IMR-90 (cell line): ENCODE results near the gene HOXA10. TPM values are rescaled to one million over a fixed set of nuclear protein-coding genes. Genes with fewer than 3 reads are reported as not detected.

Experiments used
- ATAC-seq: fragments of 200-7000 bp; cut with Tn5 transposase; 2 replicates; pipeline ENCODE4 v1.9.1; 2020; ENCODE audit warnings: low read depth, mild to moderate bottlenecking, moderate library complexity
- BruUV-seq: library from RNA; stranded (reverse); fragments of 400-500 nt; replicated peaks from 2 replicates; lab custom pipeline; 2021; lab: Mats Ljungman, UMichigan
- CTCF ChIA-PET: fragments of 300-600 bp; formaldehyde crosslinking; extraction: SDS; loops from one replicate; lab custom pipeline; 2021; ENCODE audit warnings: antibody characterized with exemption; lab: Yijun Ruan, JAX
- POLR2A ChIA-PET: fragments of 300-600 bp; sonication (Branson Sonifier 250); formaldehyde crosslinking; loops from one replicate; lab custom pipeline; 2022; ENCODE audit warnings: antibody characterized with exemption; ENCODE audit not compliant: unreplicated experiment; lab: Charles Lee
- DNase-seq: peaks from one replicate; pipeline ENCODE4 v3.0.0; 2013
- H2AFZ ChIP-seq: replicated peaks from 2 replicates; pipeline ENCODE3; 2013; ENCODE audit warnings: low read length, mild to moderate bottlenecking; ENCODE audit not compliant: poor library complexity
- H2AK5ac ChIP-seq: 2 replicates; pipeline ENCODE4 v1.6.1; 2013; ENCODE audit warnings: low read depth, low read length, inconsistent platforms
- H2AK9ac ChIP-seq: replicated peaks from 2 replicates; pipeline ENCODE3; 2013; ENCODE audit warnings: mild to moderate bottlenecking, low read depth, low read length, moderate library complexity; ENCODE audit not compliant: poor library complexity
- H2BK120ac ChIP-seq: 2 replicates; pipeline ENCODE4 v1.6.1; 2013; ENCODE audit warnings: low read depth, low read length, inconsistent platforms
- H2BK15ac ChIP-seq: 3 replicates; pipeline ENCODE4 v1.6.1; 2013; ENCODE audit warnings: low read depth, low read length, inconsistent platforms
- H2BK20ac ChIP-seq: 2 replicates; pipeline ENCODE4 v1.6.1; 2013; ENCODE audit warnings: low read depth, mild to moderate bottlenecking, inconsistent platforms, low read length, moderate library complexity
- H2BK5ac ChIP-seq: 2 replicates; pipeline ENCODE4 v1.6.1; 2013; ENCODE audit warnings: mild to moderate bottlenecking, low read depth, low read length, inconsistent platforms; ENCODE audit not compliant: poor library complexity, severe bottlenecking
- H3K14ac ChIP-seq: replicated peaks from 2 replicates; pipeline ENCODE4 v1.6.1; 2013; ENCODE audit warnings: low read depth, low read length, inconsistent platforms
- H3K18ac ChIP-seq: 2 replicates; pipeline ENCODE4 v1.6.1; 2013; ENCODE audit warnings: low read depth, low read length, control low read depth
- H3K23ac ChIP-seq: 2 replicates; pipeline ENCODE4 v1.6.1; 2013; ENCODE audit warnings: low read depth, low read length, inconsistent platforms
- H3K27ac ChIP-seq: 2 replicates; pipeline ENCODE4 v1.5.1; 2013; ENCODE audit warnings: mild to moderate bottlenecking, control low read depth, low read length; ENCODE audit not compliant: insufficient read depth
- H3K27me3 ChIP-seq: 2 replicates; pipeline ENCODE4 v1.6.1; 2013; ENCODE audit warnings: low read length; ENCODE audit not compliant: control insufficient read depth, insufficient read depth
- H3K36me3 ChIP-seq: 2 replicates; pipeline ENCODE4 v1.6.1; 2013; ENCODE audit warnings: low read length, mixed read lengths; ENCODE audit not compliant: control insufficient read depth, insufficient read depth
- H3K4ac ChIP-seq: 2 replicates; pipeline ENCODE4 v1.6.1; 2013; ENCODE audit warnings: low read depth, low read length, inconsistent platforms
- H3K4me1 ChIP-seq: 2 replicates; pipeline ENCODE4 v1.6.1; 2013; ENCODE audit warnings: low read length, mixed read lengths; ENCODE audit not compliant: control insufficient read depth, insufficient read depth
- H3K4me2 ChIP-seq: 2 replicates; pipeline ENCODE4 v1.6.1; 2013; ENCODE audit warnings: low read depth, mild to moderate bottlenecking, control low read depth, low read length, moderate library complexity
- H3K4me3 ChIP-seq: 2 replicates; pipeline ENCODE4 v1.5.1; 2013; ENCODE audit warnings: low read depth, mild to moderate bottlenecking, control low read depth, low read length, moderate library complexity; ENCODE audit not compliant: insufficient read depth
- H3K56ac ChIP-seq: 2 replicates; pipeline ENCODE4 v1.6.1; 2013; ENCODE audit warnings: low read length, inconsistent platforms; ENCODE audit not compliant: insufficient read depth; ENCODE audit errors: extremely low read depth
- H3K79me1 ChIP-seq, 2 experiments: 2 replicates each; pipeline ENCODE4 v1.6.1; 2013; ENCODE audit warnings: low read length in 2 of 2, inconsistent platforms in 1 of 2, low read depth in 1 of 2
- H3K9ac ChIP-seq: 2 replicates; pipeline ENCODE4 v1.6.1; 2013; ENCODE audit warnings: low read depth, low read length, control low read depth
- H3K9me1 ChIP-seq: 2 replicates; pipeline ENCODE4 v1.6.1; 2013; ENCODE audit warnings: low read length, inconsistent platforms; ENCODE audit not compliant: insufficient read depth
- H3K9me3 ChIP-seq: 2 replicates; pipeline ENCODE4 v1.6.1; 2013; ENCODE audit warnings: low read length; ENCODE audit not compliant: control insufficient read depth, insufficient read depth
- H4K20me1 ChIP-seq: 2 replicates; pipeline ENCODE4 v1.6.1; 2013; ENCODE audit warnings: low read length, inconsistent platforms; ENCODE audit not compliant: insufficient read depth
- H4K5ac ChIP-seq: 2 replicates; pipeline ENCODE4 v1.6.1; 2013; ENCODE audit warnings: mild to moderate bottlenecking, low read depth, low read length, control low read depth
- H4K8ac ChIP-seq, 2 experiments: 2 replicates each; pipeline ENCODE4 v1.6.1; 2013; ENCODE audit warnings: low read depth in 2 of 2, low read length in 2 of 2, control low read depth in 1 of 2, inconsistent platforms in 1 of 2
- H4K91ac ChIP-seq: 2 replicates; pipeline ENCODE4 v1.6.1; 2013; ENCODE audit warnings: low read depth, low read length, inconsistent platforms; ENCODE audit not compliant: insufficient read depth
- BHLHE40 ChIP-seq: fragments of 150-350 bp; IDR thresholded peaks from 2 replicates; pipeline ENCODE4 v1.6.1; 2016; ENCODE audit warnings: mild to moderate bottlenecking, low read depth, low read length
- CEBPB ChIP-seq: IDR thresholded peaks from 2 replicates; pipeline ENCODE4 v1.6.1; 2012; ENCODE audit warnings: low read depth, low read length, improper control_type of control experiment
- CTCF ChIP-seq: conservative IDR thresholded peaks from 2 replicates; pipeline ENCODE4 v1.5.1; 2012; ENCODE audit warnings: mild to moderate bottlenecking, low read depth, low read length, improper control_type of control experiment
- MAZ ChIP-seq: IDR thresholded peaks from 2 replicates; pipeline ENCODE4 v1.6.1; 2012; ENCODE audit warnings: low read depth, mild to moderate bottlenecking, low read length, improper control_type of control experiment, moderate library complexity, borderline replicate concordance
- MXI1 ChIP-seq: IDR thresholded peaks from 2 replicates; pipeline ENCODE4 v1.6.1; 2012; ENCODE audit warnings: low read depth, mild to moderate bottlenecking, low read length, moderate library complexity, borderline replicate concordance
- NFE2L2 ChIP-seq: fragments of 150-350 bp; IDR thresholded peaks from 2 replicates; pipeline ENCODE4 v1.6.1; 2016; ENCODE audit warnings: low read depth, mild to moderate bottlenecking, low read length
- RAD21 ChIP-seq: IDR thresholded peaks from 2 replicates; pipeline ENCODE4 v1.6.1; 2012; ENCODE audit warnings: low read length, improper control_type of control experiment
- RFX5 ChIP-seq: IDR thresholded peaks from 2 replicates; pipeline ENCODE4 v1.8.0; 2012; ENCODE audit warnings: low read depth, mild to moderate bottlenecking, low read length, moderate library complexity
- USF2 ChIP-seq: fragments of 150-350 bp; IDR thresholded peaks from 2 replicates; pipeline ENCODE4 v1.6.1; 2017; ENCODE audit warnings: mild to moderate bottlenecking, antibody characterized with exemption, low read length, low read depth
- WGBS, 2 experiments: methylation state at CpG; one replicate each; pipeline versions ENCODE4 v1.1.5 to v1.1.7; 2013; ENCODE audit warnings: missing lambda C conversion rate in 2 of 2; ENCODE audit not compliant: insufficient read length in 1 of 2; ENCODE audit errors: extremely low coverage in 2 of 2; 5-methylcytosine and 5-hydroxymethylcytosine counted together
- dilution Hi-C: fragments of 300-500 bp; cut with HindIII; formaldehyde crosslinking; loops from one replicate; pipeline ENCODE4 v1.14.3; 2018; ENCODE audit warnings: low sequenced_read_pairs; ENCODE audit not compliant: unreplicated experiment
- in situ Hi-C: fragments of 300-500 bp; cut with MboI; formaldehyde crosslinking; loops from 3 replicates; pipeline ENCODE4 v1.14.3; 2019; ENCODE audit warnings: low sequenced_read_pairs, inconsistent platforms, mixed read lengths
- intact Hi-C: fragments of 100-400 bp; cut with micrococcal nuclease; formaldehyde crosslinking; loops from 2 replicates; pipeline ENCODE4 v1.10.0; 2022
- polyA plus RNA-seq, 3 experiments: library from polyadenylated mRNA; depleted of rRNA; stranded (reverse); fragments of >200 nt; gene quantifications; 2 replicates each; pipeline ENCODE4 v1.2.3, GENCODE V29; 2012; ENCODE audit warnings: low replicate concordance in 1 of 3
- total RNA-seq: library from RNA; depleted of rRNA; stranded (reverse); fragments of >200 nt; gene quantifications from 2 replicates; pipeline ENCODE4 v1.2.3, GENCODE V29; 2012

HOXA10 gene
- total and polyA plus RNA-seq, 2 of the 4 experiments (the other 2 are of a cell fraction), result 0.10 to 0.18 TPM

- dilution Hi-C loops, result no loop called here
- Histone ChIP-seq H4K20me1 (no peaks in the 10 kb centered on the region), H3K9ac (no peak overlapping the region), H3K9me3 (peaks cover 21% of the 10 kb centered on the region), H2BK5ac (no peak overlapping the region), H2BK15ac (no peak overlapping the region), H4K8ac (no peak overlapping the region), H3K27ac (no peak overlapping the region), H2AK5ac (no peak overlapping the region), H3K4me1 (no peaks in the 10 kb centered on the region; the same call in 1 of the 2 replicates), H3K56ac (no peak overlapping the region), H4K91ac (no peak overlapping the region), H3K9me1 (no peaks in the 10 kb centered on the region), H4K5ac (no peak overlapping the region), H2AFZ (peak overlapping the region; percentile 88), H2AK9ac (no peak overlapping the region), H2BK120ac (no peak overlapping the region), H3K14ac (no peak overlapping the region), H3K4ac (no peak overlapping the region), H3K36me3 (no peaks in the 10 kb centered on the region), H3K27me3 (peaks cover 66% of the 10 kb centered on the region), H3K18ac (no peak overlapping the region), H3K79me1 (no peaks in the 10 kb centered on the region), H2BK20ac (no peak overlapping the region), H3K4me2 (no peak overlapping the region), H3K23ac (no peak overlapping the region), H3K4me3 (peak overlapping the region; percentile 44; the same call in 1 of the 2 replicates)
- BruUV-seq, result no TSS peak
- WGBS, 2 experiments, result 23% methylated on average over 32 of the region's 47 CpGs; no CpG with 5 or more reads in 1 of the 2 experiments
- in situ Hi-C loops, result no loop called here
- ChIA-PET POLR2A (interaction anchor here (0.6 kb wide), 1 partner anchor 694 kb away, joined by 3 read pairs; no protein-coding TSS in a partner anchor), CTCF (no interaction called here)
- no peak for TF ChIP-seq USF2
- no peak for TF ChIP-seq BHLHE40
- no peak for TF ChIP-seq NFE2L2
- TF ChIP-seq RAD21, result no peak
- no peak for TF ChIP-seq MAZ
- no peak for TF ChIP-seq CEBPB
- no peak for TF ChIP-seq CTCF
- TF ChIP-seq MXI1, result no peak
- TF ChIP-seq RFX5, result no peak
- intact Hi-C loops, result loop anchor here (5.0 to 10.0 kb wide), 2 partner anchors 962 to 1910 kb away; partner anchors contain the start of genes CBX3 and HNRNPA2B1
- ATAC-seq (no peak), DNase-seq (no peak)
Observed at GRCh38 chr7:27164367-27165088, 9.6 kb downstream of the HOXA10 start.
